ENCODE data around the gene PCK1. TPM values are rescaled to one million over a fixed set of nuclear protein-coding genes. Genes with fewer than 3 reads are reported as not detected.

PCK1 gene
- polyA plus RNA-seq, 3 donors: not detected

GRCh38 chr20:57576617-57577550 lies 16.0 kb downstream of the PCK1 start:
- DNase-seq: no peak
- peaks cover 43 to 52% (median 45%) of the 10 kb centered on the region in 3 donors for H3K27me3 Mint-ChIP-seq (ENCODE audit: low read depth in 3 of 3)
- Histone ChIP-seq H3K27ac (ENCODE audit: low read depth in 1 of 2, low read length in 2 of 2) (no peak overlapping the region), H3K79me2 (ENCODE audit: insufficient read depth, low read length) (no peaks in the 10 kb centered on the region), H3K4me1 (ENCODE audit: control insufficient read depth in 1 of 2, insufficient read depth in 2 of 2, low read length in 2 of 2) (peaks cover 13 to 14% of the 10 kb centered on the region in 2 donors), H3K9ac (ENCODE audit: insufficient read depth, low read length, poor library complexity, severe bottlenecking) (no peak overlapping the region), H3K4me2 (replicated peaks; ENCODE audit: extremely low read depth, low read length, poor library complexity, severe bottlenecking) (no peak overlapping the region), H3K36me3 (replicated peaks in 1 of 2; ENCODE audit: control insufficient read depth in 1 of 2, insufficient read depth in 2 of 2, low read length in 2 of 2) (no peaks in the 10 kb centered on the region), H4K20me1 (ENCODE audit: insufficient read depth, low read length) (no peaks in the 10 kb centered on the region), H3K4me3 (replicated peaks in 1 of 3; ENCODE audit: low read depth in 2 of 3, low read length in 3 of 3) (no peak overlapping the region), H3K9me3 (replicated peaks in 1 of 2; ENCODE audit: control insufficient read depth in 1 of 2, insufficient read depth in 1 of 2, low read length in 2 of 2) (no peaks in the 10 kb centered on the region), H2AFZ (ENCODE audit: insufficient read depth, low read depth, low read length, poor library complexity, severe bottlenecking) (no peak overlapping the region), H3K27me3 (ENCODE audit: control insufficient read depth in 2 of 2, insufficient read depth in 2 of 2, low read length in 2 of 2) (peaks cover 8 to 52% of the 10 kb centered on the region in 2 donors)
- H3K4me3 Mint-ChIP-seq: no peak overlapping the region
- peaks cover 12% of the 10 kb centered on the region for H3K4me1 Mint-ChIP-seq
- H3K9me3 Mint-ChIP-seq: peaks cover 0 to 6% (median 0%) of the 10 kb centered on the region in 7 donors
- no peak overlapping the region for H3K27ac Mint-ChIP-seq
- intact Hi-C loops (cut with micrococcal nuclease): no loop called here
- TF ChIP-seq CTCF (IDR thresholded peaks at IDR 0.05): no peak
- peaks cover 2 to 4% of the 10 kb centered on the region in 2 donors for H3K36me3 Mint-ChIP-seq
- 94% methylated on average over 4 of the region's 6 CpGs for WGBS (ENCODE audit: insufficient coverage)

- Histone ChIP-seq H3K9ac (ENCODE audit: insufficient read depth, low read length, poor library complexity, severe bottlenecking) (no peak overlapping the region), H3K27ac (ENCODE audit: low read depth in 1 of 2, low read length in 2 of 2) (no peak overlapping the region), H4K20me1 (ENCODE audit: insufficient read depth, low read length) (no peaks in the 10 kb centered on the region), H3K9me3 (replicated peaks in 1 of 2; ENCODE audit: control insufficient read depth in 1 of 2, insufficient read depth in 1 of 2, low read length in 2 of 2) (no peaks in the 10 kb centered on the region), H3K4me1 (ENCODE audit: control insufficient read depth in 1 of 2, insufficient read depth in 2 of 2, low read length in 2 of 2) (peaks cover 23 to 24% of the 10 kb centered on the region in 2 donors), H3K4me3 (replicated peaks in 1 of 3; ENCODE audit: low read depth in 2 of 3, low read length in 3 of 3) (no peak overlapping the region), H3K79me2 (ENCODE audit: insufficient read depth, low read length) (no peaks in the 10 kb centered on the region), H3K4me2 (replicated peaks; ENCODE audit: extremely low read depth, low read length, poor library complexity, severe bottlenecking) (no peak overlapping the region), H3K36me3 (replicated peaks in 1 of 2; ENCODE audit: control insufficient read depth in 1 of 2, insufficient read depth in 2 of 2, low read length in 2 of 2) (no peaks in the 10 kb centered on the region), H2AFZ (ENCODE audit: insufficient read depth, low read depth, low read length, poor library complexity, severe bottlenecking) (no peak overlapping the region), H3K27me3 (ENCODE audit: control insufficient read depth in 2 of 2, insufficient read depth in 2 of 2, low read length in 2 of 2) (peaks cover 8 to 52% of the 10 kb centered on the region in 2 donors)
- H3K27ac Mint-ChIP-seq: no peak overlapping the region
- WGBS (ENCODE audit: insufficient coverage): 69% methylated on average over 2 of the region's 10 CpGs
- H3K9me3 Mint-ChIP-seq: peaks cover 0 to 6% (median 0%) of the 10 kb centered on the region in 7 donors
- peaks cover 46 to 54% (median 48%) of the 10 kb centered on the region in 3 donors for H3K27me3 Mint-ChIP-seq (ENCODE audit: low read depth in 3 of 3)
- H3K4me1 Mint-ChIP-seq: peaks cover 22% of the 10 kb centered on the region
- intact Hi-C loops (cut with micrococcal nuclease): no loop called here
- TF ChIP-seq CTCF (IDR thresholded peaks at IDR 0.05): no peak
- peaks cover 2 to 4% of the 10 kb centered on the region in 2 donors for H3K36me3 Mint-ChIP-seq
- H3K4me3 Mint-ChIP-seq: no peak overlapping the region
- DNase-seq: no peak
Measured at GRCh38 chr20:57577679-57578475, 17.0 kb downstream of the PCK1 start.

Measured in CD14-positive monocyte (primary cell).